BE2C (cell line): Measurements from ENCODE around the gene KRTAP21-1. TPM values are rescaled to one million over a fixed set of nuclear protein-coding genes. Genes with fewer than 3 reads are reported as not detected.
"Not testable (repeated sequence)": the region's sequence is repeated elsewhere in the genome, so short reads cannot be mapped to it uniquely, and the experiment has no call there.

ENCODE experiments used
- DNase-seq: peaks from one replicate; pipeline ENCODE4 v3.0.0-alpha.2; 2020
- H3K27me3 ChIP-seq: fragments of 250-450 bp; sonication (Bioruptor Pico); 2 replicates; pipeline ENCODE4 v1.5.1; 2020; ENCODE audit warnings: mild to moderate bottlenecking
- H3K36me3 ChIP-seq: fragments of 250-450 bp; sonication (Bioruptor Pico); 2 replicates; pipeline ENCODE4 v1.5.1; 2020; ENCODE audit warnings: mild to moderate bottlenecking
- H3K4me1 ChIP-seq: fragments of 250-450 bp; sonication (Bioruptor Pico); 2 replicates; pipeline ENCODE4 v1.5.1; 2020
- H3K4me3 ChIP-seq: 2 replicates; pipeline ENCODE4 v1.5.1; 2011; ENCODE audit warnings: low read depth, low read length
- H3K9me3 ChIP-seq: fragments of 250-450 bp; sonication (Bioruptor Pico); 2 replicates; pipeline ENCODE4 v1.5.1; 2020
- polyA plus RNA-seq: library from polyadenylated mRNA; unstranded; fragments of >200 nt; gene quantifications from one replicate; pipeline ENCODE4 v1.2.1, GENCODE V29; 2012; ENCODE audit warnings: low read depth, missing spikeins; ENCODE audit not compliant: insufficient read length, insufficient read depth
- TF ChIP-seq, protein P1 (sequence below): IDR thresholded peaks from 2 replicates; pipeline ENCODE4 v1.5.1; 2012; ENCODE audit warnings: mild to moderate bottlenecking, low read depth, low read length

KRTAP21-1 gene
- not detected for polyA plus RNA-seq

- H3K4me3 ChIP-seq, H3K4me1 ChIP-seq, H3K27me3 ChIP-seq, H3K36me3 ChIP-seq, H3K9me3 ChIP-seq, DNase-seq: not testable (repeated sequence)
Measured at GRCh38 chr21:30755328-30755727, at the start of gene KRTAP21-1. TSS of gene KRTAP21-1 (minus strand) at chr21:30755428. CDS start at chr21:30755378, 50 bp downstream.

- Histone ChIP-seq H3K9me3 (no peaks in the 10 kb centered on the region), H3K27me3 (no peaks in the 10 kb centered on the region), H3K36me3 (no peaks in the 10 kb centered on the region), H3K4me1 (no peaks in the 10 kb centered on the region), H3K4me3 (no peak overlapping the region)
- TF ChIP-seq, protein P1, sequence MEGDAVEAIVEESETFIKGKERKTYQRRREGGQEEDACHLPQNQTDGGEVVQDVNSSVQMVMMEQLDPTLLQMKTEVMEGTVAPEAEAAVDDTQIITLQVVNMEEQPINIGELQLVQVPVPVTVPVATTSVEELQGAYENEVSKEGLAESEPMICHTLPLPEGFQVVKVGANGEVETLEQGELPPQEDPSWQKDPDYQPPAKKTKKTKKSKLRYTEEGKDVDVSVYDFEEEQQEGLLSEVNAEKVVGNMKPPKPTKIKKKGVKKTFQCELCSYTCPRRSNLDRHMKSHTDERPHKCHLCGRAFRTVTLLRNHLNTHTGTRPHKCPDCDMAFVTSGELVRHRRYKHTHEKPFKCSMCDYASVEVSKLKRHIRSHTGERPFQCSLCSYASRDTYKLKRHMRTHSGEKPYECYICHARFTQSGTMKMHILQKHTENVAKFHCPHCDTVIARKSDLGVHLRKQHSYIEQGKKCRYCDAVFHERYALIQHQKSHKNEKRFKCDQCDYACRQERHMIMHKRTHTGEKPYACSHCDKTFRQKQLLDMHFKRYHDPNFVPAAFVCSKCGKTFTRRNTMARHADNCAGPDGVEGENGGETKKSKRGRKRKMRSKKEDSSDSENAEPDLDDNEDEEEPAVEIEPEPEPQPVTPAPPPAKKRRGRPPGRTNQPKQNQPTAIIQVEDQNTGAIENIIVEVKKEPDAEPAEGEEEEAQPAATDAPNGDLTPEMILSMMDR: no peak
- no peak for DNase-seq
Measured at GRCh38 chr21:30800605-30801004, 45.4 kb upstream of the KRTAP21-1 start.

DNA sequence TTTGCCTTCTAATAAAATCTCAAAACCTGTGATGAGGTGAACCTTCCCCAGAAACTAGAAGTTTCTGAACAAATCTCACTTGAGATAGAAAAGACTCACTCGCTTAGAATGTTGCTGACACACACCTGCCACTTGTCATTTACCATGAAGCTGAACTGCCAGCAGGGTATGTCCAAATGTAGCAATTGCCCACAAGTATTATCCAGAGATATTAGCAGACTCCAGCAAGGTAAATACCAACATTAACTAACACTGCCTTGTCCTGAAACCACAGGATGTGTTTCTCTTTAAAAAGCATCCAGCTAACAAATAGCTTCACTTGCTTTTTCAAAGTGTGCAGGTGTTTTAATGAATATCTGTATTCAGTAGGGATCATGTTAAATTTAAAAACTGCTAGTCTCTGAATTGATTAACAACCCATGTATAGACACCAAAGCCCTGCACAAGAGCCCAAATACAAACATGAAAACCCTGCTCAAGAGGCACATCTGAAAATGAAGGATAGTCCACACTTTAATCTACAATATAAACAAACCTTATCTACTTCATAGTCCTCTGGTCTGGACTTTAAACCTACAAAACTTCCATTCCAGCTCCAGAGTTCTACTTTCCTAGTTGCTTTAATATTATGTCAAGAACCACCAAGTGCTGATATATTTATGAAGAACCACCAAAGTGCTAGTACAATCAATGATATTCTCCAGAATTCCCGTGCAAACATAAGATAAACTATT, 38.5 kb upstream of the KRTAP21-1 start:
- Histone ChIP-seq H3K4me3 (no peak overlapping the region), H3K27me3 (no peaks in the 10 kb centered on the region), H3K9me3 (no peaks in the 10 kb centered on the region), H3K4me1 (no peaks in the 10 kb centered on the region), H3K36me3 (no peaks in the 10 kb centered on the region)
- DNase-seq: no peak
- TF ChIP-seq, protein P1: no peak

DNA sequence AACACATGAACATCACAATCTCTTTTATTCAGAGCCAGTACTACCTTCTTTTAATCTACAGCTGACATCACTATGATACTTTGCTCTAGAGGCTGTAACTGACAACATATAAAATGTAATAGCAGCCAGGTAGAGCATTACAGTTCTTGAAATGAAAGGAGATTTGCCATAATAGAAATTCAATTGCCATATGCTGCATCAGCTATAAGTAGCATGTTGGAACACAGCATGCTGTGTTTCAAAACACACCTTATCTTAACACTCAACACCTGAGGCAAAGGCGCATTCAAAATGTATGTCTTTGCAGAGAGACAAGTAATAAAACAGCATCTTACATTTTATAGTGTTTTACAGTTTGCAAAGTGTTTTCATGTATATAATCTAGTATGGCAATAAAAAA, 24.0 kb upstream of the KRTAP21-1 start:
- DNase-seq: no peak

GRCh38 chr21:30769724-30770431, 14.7 kb upstream of the KRTAP21-1 start:
- DNase-seq: no peak
- TF ChIP-seq, protein P1: no peak
- Histone ChIP-seq H3K9me3 (no peaks in the 10 kb centered on the region), H3K4me1 (no peaks in the 10 kb centered on the region), H3K4me3 (no peak overlapping the region), H3K27me3 (no peaks in the 10 kb centered on the region), H3K36me3 (no peaks in the 10 kb centered on the region)

More for the DNA sequence above, 24.0 kb upstream of the KRTAP21-1 start:
- Histone ChIP-seq H3K4me1 (no peaks in the 10 kb centered on the region), H3K36me3 (no peaks in the 10 kb centered on the region), H3K27me3 (no peaks in the 10 kb centered on the region), H3K4me3 (no peak overlapping the region), H3K9me3 (no peaks in the 10 kb centered on the region)
- TF ChIP-seq, protein P1: no peak

GRCh38 chr21:30760776-30761175, 5.5 kb upstream of the KRTAP21-1 start:
- DNase-seq: no peak
- no peaks in the 10 kb centered on the region for H3K27me3 ChIP-seq
- TF ChIP-seq, protein P1: no peak
- H3K36me3 ChIP-seq: no peaks in the 10 kb centered on the region
- no peaks in the 10 kb centered on the region for H3K9me3 ChIP-seq
- H3K4me3 ChIP-seq: no peak overlapping the region
- no peaks in the 10 kb centered on the region for H3K4me1 ChIP-seq
